Stimulated activated CD8-positive, alpha-beta memory T cell treated with anti-CD3 and anti-CD28 coated beads, Interleukin-7, amount 100 ng/mL, for 1 hour (primary cell): ENCODE results near the gene FCRL5.
"Not testable (repeated sequence)": the region's sequence is repeated elsewhere in the genome, so short reads cannot be mapped to it uniquely, and the experiment has no call there.

Experiments
- DNase-seq, 2 donors: peaks; one replicate each; pipeline ENCODE4 v3.0.0-alpha.2; 2020; ENCODE audit warnings: low read depth in 2 of 2

Gene FCRL5

DNA sequence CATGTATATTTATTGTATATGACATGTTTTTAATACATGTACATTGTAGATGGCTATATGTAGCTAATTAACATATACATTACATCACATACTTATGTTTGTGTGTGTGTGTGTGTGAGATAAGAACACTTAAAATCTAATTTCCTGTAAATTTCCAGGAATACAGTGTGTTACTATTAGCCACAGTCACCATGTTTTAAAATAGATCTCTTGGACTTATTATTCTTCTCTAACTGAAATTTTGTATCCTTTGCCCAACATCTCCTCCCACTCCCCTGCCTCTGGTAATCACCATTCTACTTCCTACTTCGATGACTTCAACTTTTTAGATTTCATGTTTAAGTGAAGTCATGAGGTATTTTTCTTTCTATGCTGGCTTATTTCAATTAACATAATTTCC lies 64.8 kb downstream of the FCRL5 start:
- no peak for DNase-seq

DNA sequence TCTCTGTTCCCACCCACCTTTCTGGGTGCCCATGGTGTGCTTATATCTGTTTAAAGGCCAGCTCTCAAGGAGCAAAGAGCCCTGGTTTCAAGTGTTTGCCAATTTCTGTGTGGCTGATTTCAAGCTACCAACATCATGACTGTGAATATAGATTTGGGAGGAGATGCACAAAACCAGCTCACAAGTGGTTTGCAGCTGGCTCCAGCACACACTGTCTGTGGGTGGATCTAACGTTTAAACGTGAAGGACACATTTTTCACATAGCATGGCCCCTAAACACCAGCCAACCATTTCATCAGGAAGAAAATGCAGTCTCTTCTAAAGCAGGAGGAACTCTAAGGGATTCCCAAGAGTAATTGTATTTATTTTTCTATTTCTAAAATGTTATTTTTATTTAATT lies 65.2 kb downstream of the FCRL5 start:
- DNase-seq = no peak

DNA sequence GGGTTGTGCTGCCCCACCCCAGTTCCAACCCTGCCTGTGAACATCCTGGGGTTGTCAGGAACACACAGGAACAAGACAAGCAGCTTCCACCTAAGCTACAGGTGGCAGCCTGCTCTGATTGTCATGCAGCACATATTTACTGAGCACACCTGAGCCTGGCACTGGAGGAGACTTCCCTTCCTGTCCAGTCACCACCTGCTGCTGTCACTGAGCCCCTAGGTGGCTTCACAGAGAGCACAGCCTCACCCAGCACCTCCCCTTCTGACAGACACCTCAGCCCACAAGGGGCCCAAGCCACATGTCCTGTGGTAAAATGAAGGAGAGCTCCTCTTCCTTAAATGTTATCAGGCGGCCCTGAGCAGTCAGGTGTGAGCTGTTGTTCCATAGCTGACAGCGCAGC lies 65.9 kb downstream of the FCRL5 start:
- DNase-seq = not testable (repeated sequence)

DNA sequence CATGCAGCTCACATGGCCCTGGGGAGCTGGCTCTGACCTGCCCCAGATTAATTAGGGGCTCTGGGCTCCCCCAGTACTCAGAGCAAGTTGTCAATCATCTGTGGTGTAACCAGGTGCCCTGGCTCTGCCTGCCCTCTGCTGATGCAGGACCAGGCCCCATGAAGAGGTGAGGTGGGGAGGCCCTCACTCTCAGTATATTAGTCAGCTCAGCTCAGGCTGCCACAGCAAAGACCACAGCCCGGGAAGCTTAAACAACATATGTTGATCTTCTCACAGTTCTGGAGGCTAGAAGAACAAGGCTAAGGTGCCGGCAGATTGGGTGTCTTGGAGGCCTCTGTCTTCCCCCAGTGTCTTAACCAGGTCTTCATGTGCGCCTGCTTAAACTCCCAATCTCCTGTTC lies 66.5 kb downstream of the FCRL5 start:
- DNase-seq = no peak

DNA sequence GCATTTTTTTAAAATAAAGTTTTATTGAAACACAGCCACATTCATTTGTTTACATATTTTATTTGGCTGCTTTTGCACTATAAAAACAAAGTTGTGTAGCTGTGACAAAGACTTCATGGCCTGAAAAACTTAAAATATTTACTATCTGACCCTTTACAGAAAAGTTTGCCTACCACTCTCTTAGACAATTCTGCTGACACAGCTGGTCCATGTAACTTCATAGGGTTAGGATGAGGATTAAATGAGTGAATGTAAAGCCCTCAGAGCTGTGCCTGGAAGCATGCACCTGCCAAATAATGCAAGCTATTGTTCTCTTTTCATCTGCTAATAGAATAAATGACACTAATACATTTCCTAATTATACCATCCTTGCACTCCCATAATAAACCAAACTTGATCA lies 67.7 kb downstream of the FCRL5 start:
- no peak for DNase-seq

DNA sequence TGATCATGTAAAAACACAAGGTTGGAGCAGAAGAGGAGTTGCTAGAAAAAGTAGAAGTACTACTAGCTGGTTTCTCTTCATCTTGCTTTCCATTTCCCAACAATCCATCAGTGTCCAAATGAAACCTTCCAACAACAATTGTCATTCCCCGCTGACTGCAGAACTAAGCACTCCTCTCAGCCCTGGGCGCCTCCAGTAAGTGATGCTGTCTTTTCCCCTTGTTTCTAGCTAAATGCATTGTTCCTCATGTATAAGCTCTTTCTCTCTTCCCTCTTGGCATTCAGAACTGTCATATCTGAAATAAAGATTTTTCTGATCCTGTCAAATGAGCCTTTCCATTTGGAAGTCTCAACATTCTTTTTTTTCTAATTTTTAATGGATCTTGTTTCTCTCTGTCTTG lies 68.7 kb downstream of the FCRL5 start:
- DNase-seq = no peak

DNA sequence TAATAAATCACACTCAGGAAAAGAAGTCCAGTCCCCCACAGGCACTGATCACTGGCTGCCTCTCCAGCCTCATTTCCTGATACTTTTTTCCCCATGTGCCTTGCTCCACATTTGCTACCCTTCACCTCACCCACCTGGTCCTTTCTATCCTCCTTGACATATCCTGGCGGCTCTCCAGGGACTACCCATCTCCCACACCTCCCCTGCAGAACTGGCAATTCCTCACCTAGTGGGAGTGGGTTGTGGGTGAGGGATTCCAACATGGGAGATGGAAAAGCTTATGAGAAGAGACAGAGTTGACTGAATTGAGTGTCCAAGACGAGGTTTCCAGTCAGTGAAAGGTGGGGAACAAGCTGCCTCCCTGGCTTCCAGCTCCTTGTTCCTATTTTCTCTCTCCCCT lies 69.6 kb downstream of the FCRL5 start:
- no peak for DNase-seq

DNA sequence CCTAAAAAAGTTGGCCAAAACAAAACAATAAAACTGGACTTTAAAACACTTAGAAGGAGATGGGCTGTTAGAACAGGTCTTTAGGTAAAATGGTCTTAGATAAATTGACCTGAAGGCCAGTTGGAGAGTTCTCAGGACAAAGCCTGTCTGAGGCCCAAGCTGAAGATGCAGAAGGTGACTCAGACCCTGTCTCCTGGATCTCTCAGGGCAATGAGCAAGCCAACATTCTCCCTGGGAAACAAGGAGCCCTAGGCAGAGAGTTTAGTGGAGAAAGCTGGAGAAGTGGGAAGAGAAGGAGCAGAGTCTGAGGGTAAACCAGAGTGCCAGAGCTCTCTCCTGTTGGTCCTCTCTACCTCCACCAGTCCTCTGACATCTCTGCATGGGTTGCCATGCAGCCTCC lies 70.1 kb downstream of the FCRL5 start:
- no peak for DNase-seq

DNA sequence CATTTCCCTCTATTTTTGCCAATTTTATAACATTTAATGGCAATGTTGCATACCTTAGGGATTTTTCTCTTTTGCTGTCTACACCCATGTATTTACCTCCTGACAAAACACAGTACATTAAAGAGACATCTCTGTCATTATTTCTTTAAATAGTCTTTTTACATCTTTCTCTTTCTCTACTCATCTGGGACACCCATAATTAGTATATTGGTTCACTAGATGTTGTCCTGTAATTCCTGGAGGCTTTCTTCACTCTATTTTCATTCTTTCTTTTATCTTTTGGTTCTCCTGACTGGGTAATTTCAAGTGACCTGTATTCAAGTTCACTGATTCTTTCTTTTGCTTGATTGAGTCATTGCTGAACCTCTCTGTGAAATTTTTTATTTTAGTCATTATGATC lies 74.3 kb downstream of the FCRL5 start:
- DNase-seq = no peak

DNA sequence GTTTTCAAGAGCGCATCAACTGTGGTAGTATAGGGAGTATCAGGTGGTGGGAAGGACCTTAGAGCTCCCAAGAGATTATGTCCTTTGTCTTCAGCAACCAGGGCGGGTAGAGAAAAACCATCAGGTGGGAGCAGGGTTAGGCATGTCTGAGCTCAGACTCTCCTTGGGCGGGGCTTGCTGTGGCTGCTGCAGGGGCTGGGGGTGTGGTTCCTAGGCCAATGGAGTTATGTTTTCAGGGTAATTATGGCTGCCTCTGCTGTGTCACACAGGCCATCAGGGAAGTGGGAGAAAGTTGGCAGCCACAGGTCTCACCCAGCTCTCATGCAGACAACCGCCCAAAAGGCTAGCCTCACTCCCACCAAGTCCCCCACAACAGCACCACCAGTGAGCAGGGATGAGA lies 74.9 kb downstream of the FCRL5 start:
- no peak for DNase-seq

DNA sequence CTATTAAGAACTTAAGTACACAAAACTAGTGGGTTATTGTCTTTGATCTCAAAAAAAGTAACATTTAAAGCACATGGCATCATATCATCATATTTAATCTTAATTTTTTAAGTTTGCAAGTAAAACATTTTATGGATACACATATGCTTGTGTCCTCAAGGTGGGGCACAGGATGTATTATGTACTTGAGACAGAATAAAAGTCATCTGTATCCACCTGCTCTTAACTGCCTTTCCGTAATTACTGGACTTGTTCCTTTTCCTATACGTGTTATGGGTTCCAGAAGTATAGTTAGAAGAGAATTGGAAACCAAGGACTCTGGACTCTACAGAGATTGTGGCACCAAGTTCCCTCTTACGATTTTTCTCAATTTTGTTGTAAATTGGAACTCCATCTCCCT lies 79.4 kb downstream of the FCRL5 start:
- DNase-seq = no peak

DNA sequence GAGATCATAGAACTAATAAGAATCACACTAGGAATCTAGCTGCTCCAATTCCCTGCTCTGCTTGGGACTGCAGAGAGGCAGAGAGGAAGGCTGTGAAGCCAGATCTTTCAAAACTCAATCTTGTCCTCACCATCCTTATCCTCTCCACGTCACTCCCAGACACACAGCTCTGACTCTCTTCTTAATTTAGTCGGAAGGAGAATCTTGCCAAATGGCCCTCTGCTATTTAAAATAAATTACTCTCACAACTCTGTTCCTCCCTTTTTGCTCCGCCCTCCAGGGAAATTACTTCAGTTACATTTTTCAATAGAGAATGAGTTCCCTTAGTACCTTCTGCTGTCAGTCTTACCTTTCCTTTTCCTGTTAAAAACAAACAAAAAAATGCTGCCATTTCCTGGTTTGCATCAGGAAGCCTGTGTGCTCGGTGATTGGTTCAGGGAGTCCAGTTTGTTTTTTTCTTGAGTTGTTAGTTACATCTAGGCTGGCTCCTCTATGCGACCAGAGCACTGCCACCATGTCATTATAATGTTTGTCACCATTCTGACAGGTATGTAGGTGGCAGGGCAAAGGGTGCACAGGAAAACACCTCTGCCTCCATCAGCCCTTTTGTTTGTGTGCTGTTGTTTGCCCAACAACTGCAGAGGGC lies 80.1 kb downstream of the FCRL5 start:
- no peak for DNase-seq

DNA sequence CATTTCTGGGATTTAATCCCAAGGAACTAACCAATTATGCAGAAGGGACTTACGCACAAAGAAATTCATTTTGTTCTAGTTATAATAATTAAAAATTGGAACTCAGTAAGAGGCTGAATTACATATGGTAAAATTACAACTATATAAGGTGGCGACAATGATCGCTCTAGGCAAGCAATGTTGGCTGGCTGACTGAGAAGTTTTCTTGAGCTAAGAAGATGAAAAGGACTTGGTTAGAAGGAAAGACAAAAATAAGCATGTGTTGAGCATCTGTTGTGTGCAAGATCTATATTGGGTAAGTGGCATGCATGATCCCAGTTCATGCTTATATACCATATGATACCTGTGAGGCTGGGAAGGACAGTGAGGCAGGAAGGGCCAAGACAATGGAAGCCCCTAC lies 80.8 kb downstream of the FCRL5 start:
- no peak for DNase-seq

DNA sequence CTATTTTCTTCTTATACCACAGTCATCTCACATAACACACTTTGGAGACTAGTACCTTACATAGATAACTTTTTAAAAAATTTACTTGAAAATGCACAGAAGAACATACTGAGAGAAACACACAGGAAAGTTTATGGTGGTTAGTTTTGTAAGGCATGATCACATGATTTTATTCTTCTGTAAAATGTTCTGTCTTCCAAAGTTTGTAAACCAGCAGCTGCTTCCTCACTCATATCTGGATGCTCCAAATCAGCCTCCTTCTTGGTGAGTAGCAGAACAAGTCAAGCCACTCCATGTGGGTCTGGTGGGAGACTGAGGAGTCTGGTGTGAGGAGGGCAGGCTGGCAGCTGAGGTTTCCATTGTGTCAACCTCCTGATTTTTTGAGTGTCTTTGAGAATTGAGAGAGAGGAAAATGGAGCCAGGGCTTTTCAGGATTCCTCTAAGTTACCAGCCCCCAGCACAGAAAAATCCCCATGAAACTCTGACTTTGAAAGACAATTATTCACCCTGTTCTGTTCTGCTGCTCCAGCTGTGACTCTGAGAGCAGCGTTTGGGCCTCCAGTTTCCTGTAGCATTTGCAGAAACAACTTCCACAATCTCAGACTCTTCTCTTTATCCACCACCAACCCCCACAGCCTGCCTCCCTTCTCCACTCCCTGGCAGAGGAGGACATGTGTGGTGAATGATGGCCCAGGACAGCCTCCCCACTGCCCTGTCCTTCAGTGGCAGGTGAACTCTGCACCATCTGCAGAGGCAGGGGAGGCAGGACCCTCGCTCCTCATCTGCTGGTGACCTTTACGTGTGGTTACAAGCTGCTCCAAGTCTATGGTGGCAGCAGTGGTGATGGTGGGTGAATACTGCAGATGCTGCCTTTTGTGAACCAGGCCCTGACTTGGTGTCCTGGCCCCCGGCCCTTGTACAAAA lies 82.3 kb downstream of the FCRL5 start:
- no peak for DNase-seq

DNA sequence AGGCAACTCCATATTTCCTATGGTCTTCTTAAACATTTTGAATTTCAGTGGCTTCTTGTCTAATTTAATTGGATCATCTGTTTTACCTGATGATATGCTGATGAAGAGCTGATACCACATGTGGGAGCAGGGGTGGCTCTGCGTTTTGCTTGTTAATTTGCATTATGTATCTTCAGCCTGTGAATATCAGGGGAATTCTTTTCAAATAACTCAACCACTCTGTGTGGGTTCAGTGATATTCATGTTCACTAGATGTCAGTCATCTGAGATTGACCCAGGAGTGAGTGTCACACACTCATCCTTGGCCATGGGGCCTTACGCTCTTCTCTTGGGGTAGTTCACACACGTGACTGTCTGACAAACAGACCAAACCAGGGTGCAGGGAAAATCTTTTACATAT lies 83.0 kb downstream of the FCRL5 start:
- no peak for DNase-seq

DNA sequence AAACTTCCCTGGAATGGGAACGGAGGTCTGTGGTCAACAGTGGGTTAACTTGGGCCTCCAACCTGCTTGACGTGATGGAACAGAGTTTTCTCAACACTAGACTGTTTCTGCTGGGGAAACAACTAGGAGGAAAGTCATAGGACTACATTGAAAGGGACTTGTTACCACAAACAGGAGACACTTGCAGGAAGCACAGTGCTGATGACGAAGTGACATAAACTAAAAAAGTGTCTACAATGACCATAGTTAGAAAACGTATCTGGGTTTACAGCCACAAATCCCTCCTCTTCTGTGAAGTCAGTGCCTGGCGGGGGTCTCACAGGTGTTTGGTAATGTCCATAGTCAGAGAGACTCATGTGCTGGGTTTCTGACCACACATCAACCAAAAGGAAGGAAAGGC lies 86.3 kb downstream of the FCRL5 start:
- no peak for DNase-seq
